GM18909 (cell line): ENCODE results near the gene FAU.

Source experiments
- ATAC-seq: cut with Tn5 transposase; IDR thresholded peaks from one replicate; pipeline ENCODE4 v1.9.1; 2021; ENCODE audit warnings: mild to moderate bottlenecking; ENCODE audit not compliant: unreplicated experiment, poor library complexity

FAU gene

GRCh38 chr11:65136515-65137096 lies 14.7 kb upstream of the FAU start:
- no peak for ATAC-seq

DNA sequence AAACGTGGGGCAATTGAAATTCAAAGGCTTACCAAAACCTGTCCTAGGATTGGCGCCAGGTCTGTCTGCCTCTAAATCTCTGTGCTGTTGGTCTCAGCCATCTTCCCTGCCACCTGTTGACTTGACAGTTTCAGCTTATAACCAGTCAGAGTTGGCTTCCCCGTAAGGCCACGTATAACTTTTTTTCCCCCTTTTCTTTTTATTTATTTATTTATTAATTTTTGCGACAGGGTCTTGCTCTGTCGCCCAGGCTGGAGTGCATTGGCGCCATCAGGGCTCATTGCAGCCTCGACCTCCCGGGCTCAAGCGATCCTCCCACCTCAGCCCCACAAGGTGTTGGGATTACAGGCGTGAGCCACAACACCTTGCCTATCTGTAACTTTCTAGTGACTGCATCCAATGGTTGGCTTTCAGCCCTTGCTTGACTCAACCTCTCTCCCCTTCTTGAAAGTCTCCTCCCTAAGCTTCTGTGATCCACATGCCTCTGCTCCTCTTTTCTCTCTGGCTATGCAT lies 13.8 kb upstream of the FAU start:
- ATAC-seq: no peak

DNA sequence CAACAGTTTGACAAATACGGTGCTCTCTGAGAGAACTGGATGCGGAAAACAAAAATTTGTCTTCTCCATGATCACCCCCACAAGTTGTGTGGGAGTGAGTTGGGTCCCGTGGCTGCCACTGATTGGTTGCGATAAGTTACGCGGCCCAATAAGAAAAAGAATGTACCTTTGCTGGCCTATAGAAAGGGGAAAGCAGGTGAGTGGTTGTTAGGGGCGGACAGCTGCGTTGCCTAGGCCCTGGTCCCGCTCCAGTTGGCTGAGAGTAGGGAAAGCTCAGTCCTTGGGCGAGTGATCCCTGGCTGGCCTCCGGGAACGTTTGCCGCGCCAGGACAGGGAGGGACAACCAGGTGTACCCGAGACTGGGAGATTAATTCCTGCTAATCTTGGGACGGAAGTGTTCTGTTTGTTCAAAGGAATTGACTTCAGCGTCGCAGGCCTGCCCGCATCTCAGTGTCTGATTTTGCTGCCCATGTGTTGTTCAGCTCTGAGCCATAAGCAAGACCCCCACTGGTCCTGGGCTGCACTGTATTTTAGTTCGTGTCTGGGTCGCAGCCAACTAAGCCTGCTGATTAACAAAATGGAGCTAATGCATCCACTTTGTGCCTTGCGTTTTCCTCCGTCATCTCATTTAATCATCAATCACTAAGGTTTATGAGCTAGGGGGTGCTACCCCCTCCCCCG lies 13.2 kb upstream of the FAU start:
- peak; percentile 60 for ATAC-seq

- ATAC-seq: peak; percentile 63
Measured at GRCh38 chr11:65134240-65134951, 12.5 kb upstream of the FAU start, which contains the start of gene SYVN1. Gene SYVN1 (minus strand): TSS chr11:65134519. CDS start chr11:65133601, 918 bp downstream.

DNA sequence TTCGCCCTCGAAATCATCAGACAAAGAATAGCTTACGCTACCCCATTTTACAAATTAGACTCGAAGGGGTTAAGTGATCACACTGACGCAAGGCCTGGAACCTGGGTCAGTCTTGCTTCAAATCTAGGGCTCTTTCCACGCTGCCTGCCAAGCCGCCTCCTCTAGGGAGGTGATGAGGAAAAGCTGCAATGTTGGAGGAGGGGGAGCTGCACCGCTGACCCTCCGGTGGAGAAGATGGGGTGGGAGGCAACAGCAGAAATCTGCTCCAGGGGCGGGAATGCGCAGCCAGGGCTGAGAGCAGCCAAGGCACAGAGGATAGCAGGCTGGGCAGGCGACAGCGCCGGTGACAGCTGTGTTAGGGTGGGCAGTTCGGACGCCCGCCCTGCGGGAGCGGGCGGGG lies 11.8 kb upstream of the FAU start:
- ATAC-seq: peak; percentile 2

- no peak for ATAC-seq
Measured at GRCh38 chr11:65132988-65133700, 11.2 kb upstream of the FAU start.

GRCh38 chr11:65132238-65132987 lies 10.5 kb upstream of the FAU start:
- ATAC-seq: peak; percentile 44

DNA sequence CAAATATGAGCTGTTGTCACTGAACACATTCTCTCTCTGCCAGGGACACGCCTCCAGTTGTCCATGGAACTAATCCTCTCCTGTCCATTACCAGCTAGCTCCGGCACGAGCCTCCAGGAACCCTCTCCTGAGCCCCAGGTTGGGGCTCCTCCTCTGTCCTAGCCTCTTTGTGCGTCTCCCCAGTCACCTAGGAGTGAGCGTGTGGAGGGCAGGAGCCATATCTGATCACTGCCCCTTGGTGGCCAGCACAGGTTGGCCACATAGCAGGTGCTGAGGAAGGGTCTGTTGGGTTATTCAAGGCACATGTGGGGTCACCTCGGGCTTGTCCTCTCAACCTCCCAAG lies 9.9 kb upstream of the FAU start:
- no peak for ATAC-seq

DNA sequence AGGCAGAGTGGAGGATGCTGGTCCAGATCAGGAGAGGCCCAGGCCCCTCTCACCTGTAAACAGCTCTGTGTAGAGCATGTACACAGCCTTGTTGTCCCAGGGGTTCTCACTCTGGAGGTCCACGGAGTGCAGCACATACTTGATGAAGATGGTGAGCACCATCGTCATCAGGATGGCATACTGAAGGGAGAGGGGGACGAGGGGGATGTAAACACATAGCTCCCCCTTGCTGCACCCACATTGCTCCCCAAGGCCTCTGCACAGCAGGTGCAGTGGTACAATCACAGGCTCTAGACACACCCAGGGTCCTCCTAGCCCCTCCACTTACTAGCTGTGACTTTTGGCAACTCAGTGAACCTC lies 9.5 kb upstream of the FAU start:
- no peak for ATAC-seq

DNA sequence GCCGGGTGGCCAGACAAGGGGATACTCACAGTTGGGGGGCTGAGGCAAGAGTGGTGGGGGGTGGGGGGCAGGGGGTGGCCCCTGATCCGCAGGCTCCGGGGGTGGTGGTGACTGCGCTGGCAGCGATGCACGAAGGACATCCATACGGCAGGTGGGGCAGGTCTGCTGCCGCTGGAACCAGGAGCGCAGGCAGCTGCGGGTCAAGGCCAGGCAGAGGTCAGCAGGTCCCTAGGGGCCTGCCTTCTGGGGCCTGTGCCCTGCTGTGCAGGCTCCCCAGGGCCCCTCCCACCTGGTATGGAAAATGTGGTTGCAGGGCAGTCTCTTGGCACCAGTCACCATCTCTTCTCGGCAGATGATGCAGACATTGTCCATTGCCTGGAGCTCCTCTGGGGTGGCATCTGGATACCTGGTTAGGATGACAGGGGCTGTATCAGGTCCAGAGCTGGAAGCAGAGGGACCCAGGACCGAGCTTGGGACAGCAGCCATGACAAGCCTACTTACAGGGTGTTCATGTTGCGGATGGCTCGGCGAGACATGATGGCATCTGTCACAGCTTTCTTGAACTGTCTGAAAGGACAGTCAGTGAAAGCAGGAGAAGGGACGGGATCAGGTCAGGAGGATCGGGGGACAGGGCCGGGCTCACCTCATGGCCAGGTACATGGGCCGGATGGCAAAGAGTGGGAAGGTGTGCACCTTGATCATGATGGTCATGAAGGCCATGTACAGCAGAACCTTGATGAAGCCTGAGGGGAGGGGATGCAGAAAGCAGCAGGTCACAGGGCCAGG lies 8.9 kb upstream of the FAU start:
- ATAC-seq: no peak

- ATAC-seq: no peak
Measured at GRCh38 chr11:65129649-65130441, 7.9 kb upstream of the FAU start.

DNA sequence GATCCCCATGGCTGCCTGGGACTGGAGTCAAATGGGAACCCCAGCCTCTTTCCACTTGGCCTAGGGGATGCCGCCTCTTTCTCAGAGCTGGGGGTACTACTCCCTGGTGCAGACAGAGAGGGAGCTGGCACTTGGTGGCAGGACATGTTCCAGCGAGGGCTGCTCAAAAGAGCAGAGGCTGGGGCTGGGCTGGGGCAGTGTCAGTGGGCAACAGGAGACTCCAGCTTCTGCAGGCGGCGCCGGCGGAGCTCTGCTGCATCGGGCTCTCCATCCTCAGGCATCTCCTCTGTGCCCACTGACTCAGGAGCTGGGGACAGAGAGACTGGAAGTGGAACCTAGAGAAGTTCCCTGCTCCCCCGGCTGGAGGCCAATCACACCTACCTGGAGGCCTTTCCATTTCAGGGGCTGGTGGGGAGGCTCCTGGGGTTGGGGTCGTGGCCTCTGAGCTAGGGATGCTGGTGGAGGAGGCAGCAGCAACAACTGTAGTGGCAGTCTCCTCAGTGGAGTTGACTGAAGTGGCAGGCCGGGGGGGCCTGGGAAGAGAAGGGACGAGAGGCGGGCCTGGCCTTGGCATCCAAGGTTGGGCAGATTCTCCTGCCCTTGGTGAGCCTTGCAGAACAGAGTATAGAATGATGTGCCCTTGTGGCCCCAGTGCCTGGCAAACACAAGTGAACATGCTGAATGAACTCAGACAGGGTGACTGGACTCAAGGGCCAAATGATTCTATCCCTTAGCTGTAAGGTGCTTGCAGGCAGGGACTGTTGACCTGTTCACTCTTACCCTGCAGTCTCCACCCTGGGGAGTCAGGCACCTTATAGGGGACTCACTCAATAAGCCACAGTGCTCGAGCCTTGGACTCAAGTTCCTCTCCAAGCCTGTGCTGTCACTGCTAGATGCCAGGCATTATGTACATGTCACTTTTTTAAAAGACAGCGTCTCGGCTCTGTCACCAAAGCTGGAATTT lies 6.5 kb upstream of the FAU start:
- no peak for ATAC-seq

GRCh38 chr11:65127473-65128181 lies 5.7 kb upstream of the FAU start:
- no peak for ATAC-seq

DNA sequence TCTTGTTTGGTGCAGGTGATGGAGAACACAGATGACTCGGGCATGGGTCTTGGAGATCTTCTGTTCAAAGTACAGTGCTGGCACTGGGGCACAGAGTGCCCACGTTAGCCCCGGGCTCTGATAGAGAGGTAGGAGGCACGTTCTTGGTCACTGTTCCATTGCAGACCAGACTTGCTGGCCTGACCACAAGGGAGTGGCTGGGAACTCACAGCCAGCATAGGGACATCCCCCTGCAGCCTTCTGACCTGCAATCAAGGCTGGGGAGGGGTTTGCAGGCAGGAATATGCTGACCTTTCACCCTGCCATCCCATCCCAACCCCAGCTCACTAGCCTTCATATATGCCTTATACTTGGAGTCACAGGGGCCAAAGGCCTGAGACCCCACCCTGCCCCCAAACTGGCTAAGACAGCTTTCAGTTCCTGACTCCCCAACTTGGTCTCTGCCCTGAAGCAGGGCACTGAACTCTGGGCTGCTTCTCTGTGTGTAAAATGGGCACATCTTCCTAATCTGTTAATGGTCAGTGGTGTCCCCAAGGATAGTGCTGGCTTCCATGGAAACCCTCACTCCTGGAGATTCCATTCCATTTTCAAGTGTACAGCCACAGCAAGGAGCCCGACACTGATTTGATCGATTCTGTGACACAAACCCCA lies 4.8 kb upstream of the FAU start:
- no peak for ATAC-seq

DNA sequence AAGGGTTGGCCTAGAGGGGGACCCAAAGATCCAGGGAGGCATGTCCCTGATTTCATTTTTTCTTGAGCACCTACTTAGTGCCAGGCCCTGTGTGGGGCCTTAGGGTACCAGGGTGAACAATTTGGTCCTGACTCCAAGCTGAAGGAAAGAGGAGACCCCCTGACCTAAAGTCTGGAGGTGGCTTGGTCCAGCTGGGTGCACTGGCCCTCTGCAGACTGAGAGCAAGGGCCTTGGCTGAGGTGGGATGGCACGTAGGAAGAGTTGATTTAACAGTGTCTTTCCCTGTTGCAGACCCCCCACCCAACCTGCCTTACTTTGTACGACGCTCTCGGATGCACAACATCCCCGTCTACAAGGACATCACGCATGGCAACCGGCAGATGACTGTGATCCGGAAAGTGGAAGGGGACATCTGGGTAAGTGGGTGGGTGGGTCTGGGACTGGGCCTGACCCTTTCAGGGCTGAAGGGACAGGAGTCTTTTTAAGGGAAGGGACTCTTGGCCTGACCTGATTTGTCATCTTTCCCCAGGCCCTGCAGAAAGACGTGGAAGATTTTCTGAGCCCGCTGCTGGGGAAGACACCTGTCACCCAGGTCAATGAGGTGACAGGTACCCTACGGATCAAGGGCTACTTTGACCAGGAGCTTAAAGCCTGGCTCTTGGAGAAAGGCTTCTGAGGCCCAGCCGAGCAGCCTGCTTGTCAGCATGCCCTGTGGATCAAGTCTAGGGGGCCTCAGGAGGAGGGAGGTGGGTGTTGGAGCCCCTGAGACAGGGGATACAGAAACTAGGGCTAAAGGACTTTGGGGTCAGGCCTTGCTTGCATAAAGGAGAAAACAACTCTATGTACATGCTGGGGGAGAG lies 3.5 kb upstream of the FAU start:
- no peak for ATAC-seq
